CD4-positive, alpha-beta memory T cell (primary cell): Measurements from ENCODE around the gene RETREG3. TPM values are rescaled to one million over a fixed set of nuclear protein-coding genes. Genes with fewer than 3 reads are reported as not detected.

Source experiments
- CTCF ChIA-PET: fragments of 350-600 bp; sonication (Branson Sonifier 250); formaldehyde crosslinking; loops from one replicate; lab custom pipeline; 2021; ENCODE audit warnings: inconsistent platforms; ENCODE audit not compliant: partially characterized antibody; lab: Charles Lee
- POLR2A ChIA-PET: fragments of 350-600 bp; sonication (Branson Sonifier 250); formaldehyde crosslinking; loops from one replicate; lab custom pipeline; 2021; ENCODE audit not compliant: partially characterized antibody; lab: Charles Lee
- DNase-seq, 5 donors: peaks; one replicate each; pipeline versions ENCODE4 v3.0.0 to v3.0.0-alpha.2; 2020 to 2022; ENCODE audit warnings: mixed read lengths in 1 of 5
- H3K27ac ChIP-seq: one replicate; pipeline ENCODE4 v1.7.0; 2013; ENCODE audit warnings: low read depth, low read length
- H3K27me3 ChIP-seq: 2 replicates; pipeline ENCODE4 v1.7.0; 2013; ENCODE audit warnings: mild to moderate bottlenecking, low read length, moderate library complexity; ENCODE audit not compliant: insufficient read depth
- H3K36me3 ChIP-seq: 2 replicates; pipeline ENCODE4 v1.7.0; 2013; ENCODE audit warnings: mild to moderate bottlenecking, low read length, moderate library complexity; ENCODE audit not compliant: insufficient read depth
- H3K4me1 ChIP-seq: 2 replicates; pipeline ENCODE4 v1.7.0; 2013; ENCODE audit warnings: mild to moderate bottlenecking, low read length, moderate library complexity; ENCODE audit not compliant: insufficient read depth
- H3K4me3 ChIP-seq, 2 donors: one replicate each; pipeline ENCODE4 v1.7.0; 2013; ENCODE audit warnings: low read length in 2 of 2, mild to moderate bottlenecking in 1 of 2
- H3K9me3 ChIP-seq, 2 donors: one replicate each; pipeline ENCODE4 v1.7.0; 2013; ENCODE audit warnings: low read length in 2 of 2, control low read depth in 1 of 2; ENCODE audit not compliant: control insufficient read depth in 1 of 2
- H3K27ac Mint-ChIP-seq, 7 donors: one replicate each; pipeline ENCODE4 v1.8.0; 2020 to 2021; ENCODE audit warnings: mixed read lengths in 7 of 7, mild to moderate bottlenecking in 6 of 7, inconsistent platforms in 3 of 7, moderate library complexity in 3 of 7
- H3K27me3 Mint-ChIP-seq, 2 donors: one replicate each; pipeline ENCODE4 v1.8.0; 2020 to 2021; ENCODE audit warnings: mixed read lengths in 2 of 2
- H3K36me3 Mint-ChIP-seq, 2 donors: one replicate each; pipeline ENCODE4 v1.8.0; 2020 to 2021; ENCODE audit warnings: mixed read lengths in 2 of 2, inconsistent platforms in 1 of 2, mild to moderate bottlenecking in 1 of 2
- H3K4me1 Mint-ChIP-seq, 4 donors: one replicate each; pipeline ENCODE4 v1.8.0; 2020 to 2021; ENCODE audit warnings: mixed read lengths in 4 of 4, mild to moderate bottlenecking in 1 of 4
- H3K4me3 Mint-ChIP-seq, 8 donors: one replicate each; pipeline ENCODE4 v1.8.0; 2020 to 2021; ENCODE audit warnings: mixed read lengths in 8 of 8, mild to moderate bottlenecking in 7 of 8, moderate library complexity in 6 of 8, inconsistent platforms in 3 of 8
- H3K9me3 Mint-ChIP-seq, 8 donors: one replicate each; pipeline ENCODE4 v1.8.0; 2020 to 2021; ENCODE audit warnings: mixed read lengths in 8 of 8, mild to moderate bottlenecking in 5 of 8, inconsistent platforms in 3 of 8, moderate library complexity in 1 of 8
- intact Hi-C: fragments of 100-400 bp; cut with micrococcal nuclease; formaldehyde crosslinking; loops from one replicate; pipeline ENCODE4 v1.15.1; 2023
- polyA plus RNA-seq, 2 donors: library from polyadenylated mRNA; unstranded; fragments of 300-500 nt; fragmentation: Illumina TruSeq; gene quantifications; one replicate each; pipeline ENCODE4 v1.2.3, GENCODE V29; 2021
- total RNA-seq, 2 experiments: library from RNA; stranded (reverse); gene quantifications; one replicate each; pipeline ENCODE4 v1.2.3, GENCODE V29; 2021

The RETREG3 gene
- total and polyA plus RNA-seq, 4 experiments from 2014 or later = 106 to 134 (median 126) TPM

GRCh38 chr17:42566215-42566882 lies 42.8 kb downstream of the RETREG3 start:
- DNase-seq = peak in 1 of 5 donors; percentile 11
- Histone ChIP-seq H3K4me3 (peak overlapping the region; percentile 89 to 97), H3K36me3 (peaks cover 51% of the 10 kb centered on the region), H3K9me3 (no peaks in the 10 kb centered on the region), H3K27me3 (no peaks in the 10 kb centered on the region), H3K27ac (peak overlapping the region; percentile 79), H3K4me1 (peaks cover 62% of the 10 kb centered on the region)
- Mint-ChIP-seq H3K9me3 (peaks cover 0 to 1% (median 0%) of the 10 kb centered on the region in 8 donors), H3K36me3 (peaks cover 18 to 61% of the 10 kb centered on the region in 2 donors), H3K4me1 (peaks cover 16 to 72% (median 48%) of the 10 kb centered on the region in 4 donors), H3K27me3 (no peaks in the 10 kb centered on the region), H3K27ac (peak overlapping the region; percentile 95 to 98 (median 96)), H3K4me3 (peak overlapping the region; percentile 94 to 98 (median 96))
- ChIA-PET POLR2A (interaction anchor here (1.0 to 6.3 kb wide), 8 partner anchors 12 to 795 kb away, joined by 3 to 73 read pairs (median 7); partner anchors contain the start of genes NAGLU, PSMC3IP, RETREG3 and TUBG1), CTCF (interaction anchor here (0.8 to 4.5 kb wide), 4 partner anchors 12 to 108 kb away, joined by 3 to 37 read pairs (median 4); partner anchors contain the start of gene PSMC3IP)
- intact Hi-C loops = no loop called here

DNA sequence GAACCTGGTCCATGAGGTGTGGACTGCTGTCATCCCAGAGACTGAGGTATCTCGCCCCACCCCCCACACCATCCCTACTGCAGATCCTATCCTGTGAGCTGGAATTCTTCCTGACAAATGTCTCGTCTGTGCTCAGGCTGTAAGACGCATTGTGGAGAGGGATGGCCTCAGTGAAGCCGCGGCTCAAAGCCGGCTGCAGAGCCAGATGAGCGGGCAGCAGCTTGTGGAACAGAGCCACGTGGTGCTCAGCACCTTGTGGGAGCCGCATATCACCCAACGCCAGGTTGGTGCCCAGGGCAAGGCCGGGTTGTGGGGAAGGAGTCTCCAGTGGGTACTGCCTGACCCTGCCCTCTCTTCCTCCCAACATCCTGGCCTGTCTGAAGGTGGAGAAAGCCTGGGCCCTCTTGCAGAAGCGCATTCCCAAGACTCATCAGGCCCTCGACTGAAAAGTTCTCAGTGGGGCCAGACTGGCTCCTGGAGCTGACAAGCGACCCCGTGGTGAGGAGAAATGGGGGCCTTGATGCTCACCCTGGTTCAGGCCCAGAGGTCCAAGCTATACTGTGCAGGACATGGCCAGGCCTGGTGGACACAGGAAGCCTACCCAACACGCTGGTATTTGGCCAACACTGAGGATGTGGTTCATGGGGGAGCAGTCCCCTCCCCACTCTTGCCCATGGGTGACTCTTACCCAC lies 43.5 kb downstream of the RETREG3 start:
- Mint-ChIP-seq H3K27me3 (no peaks in the 10 kb centered on the region), H3K4me1 (peaks cover 16 to 73% (median 49%) of the 10 kb centered on the region in 4 donors)

GRCh38 chr17:42564815-42565522 lies 44.2 kb downstream of the RETREG3 start:
- intact Hi-C loops = no loop called here
- peaks cover 16 to 71% (median 50%) of the 10 kb centered on the region in 4 donors for H3K4me1 Mint-ChIP-seq
- peak overlapping the region in 4 of 7 donors; percentile 6 to 96 (median 30) for H3K27ac Mint-ChIP-seq
- H3K9me3 Mint-ChIP-seq = peaks cover 0 to 2% (median 0%) of the 10 kb centered on the region in 8 donors
- peaks cover 63% of the 10 kb centered on the region for H3K4me1 ChIP-seq
- no peaks in the 10 kb centered on the region for H3K27me3 ChIP-seq
- no peak for DNase-seq
- H3K27ac ChIP-seq = no peak overlapping the region
- CTCF ChIA-PET = interaction anchor here (1.3 to 4.5 kb wide), 3 partner anchors 10 to 17 kb away, joined by 3 to 37 read pairs (median 4); partner anchors contain the start of gene PSMC3IP
- H3K27me3 Mint-ChIP-seq = no peaks in the 10 kb centered on the region
- POLR2A ChIA-PET = interaction anchor here (0.5 to 6.3 kb wide), 7 partner anchors 11 to 410 kb away, joined by 3 to 73 read pairs (median 7); partner anchors contain the start of genes NAGLU, PSMC3IP, RETREG3 and TUBG1
- no peak overlapping the region for H3K4me3 ChIP-seq
- peaks cover 8 to 47% of the 10 kb centered on the region in 2 donors for H3K36me3 Mint-ChIP-seq
- H3K36me3 ChIP-seq = peaks cover 38% of the 10 kb centered on the region
- peak overlapping the region in 5 of 8 donors; percentile 53 to 66 (median 59) for H3K4me3 Mint-ChIP-seq
- no peaks in the 10 kb centered on the region for H3K9me3 ChIP-seq

More for the DNA sequence above, 43.5 kb downstream of the RETREG3 start:
- Histone ChIP-seq H3K4me1 (peaks cover 63% of the 10 kb centered on the region), H3K9me3 (no peaks in the 10 kb centered on the region), H3K27ac (peak overlapping the region; percentile 79), H3K4me3 (no peak overlapping the region), H3K27me3 (no peaks in the 10 kb centered on the region), H3K36me3 (peaks cover 45% of the 10 kb centered on the region)
- Mint-ChIP-seq H3K9me3 (peaks cover 0 to 2% (median 0%) of the 10 kb centered on the region in 8 donors), H3K27ac (peak overlapping the region in 6 of 7 donors; percentile 86 to 98 (median 96)), H3K36me3 (peaks cover 11 to 54% of the 10 kb centered on the region in 2 donors), H3K4me3 (peak overlapping the region in 5 of 8 donors; percentile 94 to 97 (median 96))
- ChIA-PET CTCF (interaction anchor here (0.8 to 4.5 kb wide), 4 partner anchors 11 to 108 kb away, joined by 3 to 37 read pairs (median 4); partner anchors contain the start of gene PSMC3IP), POLR2A (interaction anchor here (1.0 to 6.3 kb wide), 6 partner anchors 11 to 48 kb away, joined by 3 to 73 read pairs (median 13); partner anchors contain the start of genes NAGLU, PSMC3IP, RETREG3 and TUBG1)
- intact Hi-C loops = no loop called here
- no peak for DNase-seq

DNA sequence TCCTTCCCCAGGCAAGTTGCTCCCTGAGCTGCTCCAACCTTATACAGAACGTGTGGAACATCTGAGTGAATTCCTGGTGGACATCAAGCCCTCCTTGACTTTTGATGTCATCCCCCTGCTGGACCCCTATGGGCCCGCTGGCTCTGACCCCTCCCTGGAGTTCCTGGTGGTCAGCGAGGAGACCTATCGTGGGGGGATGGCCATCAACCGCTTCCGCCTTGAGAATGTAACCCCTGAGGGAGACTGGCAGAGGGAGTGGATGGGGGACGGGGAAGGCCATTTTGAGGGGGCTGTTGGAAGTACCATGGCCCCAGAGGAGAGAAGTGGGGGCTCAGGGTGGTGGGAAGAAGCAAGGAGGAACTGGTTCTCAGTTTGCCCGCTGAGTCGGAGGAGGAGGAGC lies 45.2 kb downstream of the RETREG3 start:
- peaks cover 0 to 2% (median 0%) of the 10 kb centered on the region in 8 donors for H3K9me3 Mint-ChIP-seq
- intact Hi-C loops = loop anchor here (2.0 kb wide), 1 partner anchor 13 kb away; the partner anchor contains the start of gene PSMC3IP
- Histone ChIP-seq H3K4me3 (no peak overlapping the region), H3K9me3 (no peaks in the 10 kb centered on the region), H3K4me1 (peaks cover 55% of the 10 kb centered on the region), H3K27ac (no peak overlapping the region), H3K36me3 (peaks cover 28% of the 10 kb centered on the region), H3K27me3 (no peaks in the 10 kb centered on the region)
- POLR2A ChIA-PET = interaction anchor here (0.5 to 6.3 kb wide), 6 partner anchors 10 to 409 kb away, joined by 3 to 73 read pairs (median 6); partner anchors contain the start of genes NAGLU, PSMC3IP and RETREG3
- CTCF ChIA-PET = interaction anchor here (0.6 to 4.5 kb wide), 4 partner anchors 11 to 46 kb away, joined by 3 to 37 read pairs (median 6); partner anchors contain the start of gene PSMC3IP
- no peak for DNase-seq
- H3K27ac Mint-ChIP-seq = peak overlapping the region; percentile 41 to 96 (median 67)
- peaks cover 19 to 61% (median 44%) of the 10 kb centered on the region in 4 donors for H3K4me1 Mint-ChIP-seq
- H3K27me3 Mint-ChIP-seq = no peaks in the 10 kb centered on the region
- peak overlapping the region in 7 of 8 donors; percentile 42 to 95 (median 79) for H3K4me3 Mint-ChIP-seq
- H3K36me3 Mint-ChIP-seq = peaks cover 0 to 38% of the 10 kb centered on the region in 2 donors

DNA sequence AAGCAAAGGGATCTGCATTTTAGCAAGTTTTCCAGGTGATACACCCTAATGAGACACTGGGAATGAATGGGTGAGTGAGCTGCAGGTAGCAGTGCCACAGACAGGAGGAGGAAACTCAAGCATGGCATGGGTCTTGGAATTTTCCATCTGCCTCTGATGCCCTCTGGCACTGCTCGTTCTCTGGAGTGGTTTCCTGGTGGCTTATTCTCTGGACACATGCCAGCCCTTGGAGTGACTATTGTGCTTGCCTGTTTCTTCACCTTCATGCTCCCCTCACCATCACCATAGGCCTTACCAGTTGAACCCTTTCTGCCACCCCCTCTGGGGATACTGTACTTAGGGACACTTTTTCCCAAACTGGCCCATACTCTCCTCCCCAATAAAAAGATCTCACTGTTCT lies 45.6 kb downstream of the RETREG3 start:
- H3K4me1 ChIP-seq = peaks cover 51% of the 10 kb centered on the region
- H3K9me3 Mint-ChIP-seq = peaks cover 0 to 2% (median 0%) of the 10 kb centered on the region in 8 donors
- H3K27ac Mint-ChIP-seq = peak overlapping the region; percentile 41 to 96 (median 67)
- intact Hi-C loops = loop anchor here (2.0 kb wide), 1 partner anchor 13 kb away; the partner anchor contains the start of gene PSMC3IP
- ChIA-PET POLR2A (interaction anchor here (1.0 to 6.3 kb wide), 3 partner anchors 9 to 45 kb away, joined by 3 to 73 read pairs (median 35); partner anchors contain the start of genes PSMC3IP and RETREG3), CTCF (interaction anchor here (0.6 to 2.3 kb wide), 3 partner anchors 11 to 46 kb away, joined by 3 to 10 read pairs (median 3); partner anchors contain the start of gene PSMC3IP)
- H3K4me3 ChIP-seq = peak overlapping the region in 1 of 2 donors; percentile 93
- peaks cover 17 to 57% (median 41%) of the 10 kb centered on the region in 4 donors for H3K4me1 Mint-ChIP-seq
- H3K27me3 ChIP-seq = no peaks in the 10 kb centered on the region
- H3K4me3 Mint-ChIP-seq = peak overlapping the region; percentile 69 to 95 (median 92)
- DNase-seq = no peak
- no peaks in the 10 kb centered on the region for H3K9me3 ChIP-seq
- peaks cover 24% of the 10 kb centered on the region for H3K36me3 ChIP-seq
- H3K36me3 Mint-ChIP-seq = peaks cover 0 to 34% of the 10 kb centered on the region in 2 donors
- peak overlapping the region; percentile 85 for H3K27ac ChIP-seq
- H3K27me3 Mint-ChIP-seq = no peaks in the 10 kb centered on the region

DNA sequence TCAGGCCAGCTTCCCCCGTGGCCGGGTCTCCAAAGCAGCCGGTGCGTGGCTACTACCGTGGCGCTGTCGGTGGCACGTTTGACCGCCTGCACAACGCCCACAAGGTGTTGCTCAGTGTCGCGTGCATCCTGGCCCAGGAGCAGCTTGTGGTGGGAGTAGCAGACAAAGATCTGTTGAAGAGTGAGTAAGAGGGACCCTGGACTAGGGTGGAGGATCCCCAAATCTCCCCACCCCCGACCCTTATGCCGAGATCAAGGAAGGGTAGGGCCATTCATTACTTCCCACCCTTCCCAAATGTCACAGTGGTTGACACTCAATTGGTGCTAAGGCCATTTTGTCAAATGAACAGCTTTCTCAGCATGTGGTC lies 46.0 kb downstream of the RETREG3 start:
- Histone ChIP-seq H3K4me3 (peak overlapping the region in 1 of 2 donors; percentile 93), H3K9me3 (no peaks in the 10 kb centered on the region), H3K27ac (peak overlapping the region; percentile 85), H3K4me1 (peaks cover 47% of the 10 kb centered on the region), H3K27me3 (no peaks in the 10 kb centered on the region), H3K36me3 (peaks cover 23% of the 10 kb centered on the region)
- Mint-ChIP-seq H3K9me3 (peaks cover 0 to 2% (median 0%) of the 10 kb centered on the region in 8 donors), H3K27me3 (no peaks in the 10 kb centered on the region), H3K4me1 (peaks cover 16 to 55% (median 40%) of the 10 kb centered on the region in 4 donors), H3K36me3 (peaks cover 0 to 32% of the 10 kb centered on the region in 2 donors), H3K27ac (peak overlapping the region; percentile 6 to 98 (median 94)), H3K4me3 (peak overlapping the region; percentile 90 to 95 (median 92))
- CTCF ChIA-PET = interaction anchor here (0.6 to 2.3 kb wide), 3 partner anchors 12 to 45 kb away, joined by 3 to 10 read pairs (median 3); partner anchors contain the start of gene PSMC3IP
- no peak for DNase-seq
- POLR2A ChIA-PET = interaction anchor here (1.0 to 6.3 kb wide), 5 partner anchors 9 to 46 kb away, joined by 3 to 73 read pairs (median 7); partner anchors contain the start of genes NAGLU, PSMC3IP and RETREG3
- intact Hi-C loops = loop anchor here (2.0 kb wide), 1 partner anchor 14 kb away; the partner anchor contains the start of gene PSMC3IP
